ENCODE data around the gene LRP5. TPM values are rescaled to one million over a fixed set of nuclear protein-coding genes. Genes with fewer than 3 reads are reported as not detected.
A peak's percentile ranks its signal among the peaks of the same experiment; 100 is the strongest.
"Not testable (repeated sequence)": the region's sequence is repeated elsewhere in the genome, so short reads cannot be mapped to it uniquely, and the experiment has no call there.

LRP5 gene
- polyA plus RNA-seq, 1 donor: 109 TPM

- H3K4me3 ChIP-seq (ENCODE audit: low read length): no peak overlapping the region
- no peak overlapping the region for H3K27ac ChIP-seq (ENCODE audit: low read length)
- no peaks in the 10 kb centered on the region for H3K9me3 ChIP-seq (ENCODE audit: control insufficient read depth, low read depth, low read length)
- DNase-seq: no peak
- H3K36me3 ChIP-seq (ENCODE audit: control insufficient read depth, insufficient read depth, low read length): peaks cover 82% of the 10 kb centered on the region
- WGBS (ENCODE audit: insufficient coverage, low lambda C conversion rate): no CpG with 5 or more reads among the region's 10 CpGs
- H3K4me1 ChIP-seq (ENCODE audit: control insufficient read depth, insufficient read depth, low read length): no peaks in the 10 kb centered on the region
- H3K27me3 ChIP-seq (ENCODE audit: control insufficient read depth, insufficient read depth, low read length): no peaks in the 10 kb centered on the region
Measured at GRCh38 chr11:68442433-68442832, 130.0 kb downstream of the LRP5 start.

- no peaks in the 10 kb centered on the region for H3K9me3 ChIP-seq (ENCODE audit: control insufficient read depth, low read depth, low read length)
- no peak overlapping the region for H3K4me3 ChIP-seq (ENCODE audit: low read length)
- H3K36me3 ChIP-seq (ENCODE audit: control insufficient read depth, insufficient read depth, low read length): peaks cover 78% of the 10 kb centered on the region
- WGBS (ENCODE audit: insufficient coverage, low lambda C conversion rate): no CpG with 5 or more reads among the region's 6 CpGs
- DNase-seq: no peak
- H3K27ac ChIP-seq (ENCODE audit: low read length): no peak overlapping the region
- no peaks in the 10 kb centered on the region for H3K27me3 ChIP-seq (ENCODE audit: control insufficient read depth, insufficient read depth, low read length)
- no peaks in the 10 kb centered on the region for H3K4me1 ChIP-seq (ENCODE audit: control insufficient read depth, insufficient read depth, low read length)
Measured at GRCh38 chr11:68444566-68444965, 132.2 kb downstream of the LRP5 start.

GRCh38 chr11:68445531-68446035 lies 133.2 kb downstream of the LRP5 start:
- no CpG with 5 or more reads among the region's 11 CpGs for WGBS (ENCODE audit: insufficient coverage, low lambda C conversion rate)
- H3K4me1 ChIP-seq (ENCODE audit: control insufficient read depth, insufficient read depth, low read length): no peaks in the 10 kb centered on the region
- no peak overlapping the region for H3K4me3 ChIP-seq (ENCODE audit: low read length)
- H3K27ac ChIP-seq (ENCODE audit: low read length): no peak overlapping the region
- H3K9me3 ChIP-seq (ENCODE audit: control insufficient read depth, low read depth, low read length): no peaks in the 10 kb centered on the region
- peaks cover 75% of the 10 kb centered on the region for H3K36me3 ChIP-seq (ENCODE audit: control insufficient read depth, insufficient read depth, low read length)
- no peak for DNase-seq
- no peaks in the 10 kb centered on the region for H3K27me3 ChIP-seq (ENCODE audit: control insufficient read depth, insufficient read depth, low read length)

GRCh38 chr11:68446046-68446725 lies 133.8 kb downstream of the LRP5 start:
- no peak for DNase-seq
- no peaks in the 10 kb centered on the region for H3K9me3 ChIP-seq (ENCODE audit: control insufficient read depth, low read depth, low read length)
- no peaks in the 10 kb centered on the region for H3K27me3 ChIP-seq (ENCODE audit: control insufficient read depth, insufficient read depth, low read length)
- H3K27ac ChIP-seq (ENCODE audit: low read length): no peak overlapping the region
- peaks cover 71% of the 10 kb centered on the region for H3K36me3 ChIP-seq (ENCODE audit: control insufficient read depth, insufficient read depth, low read length)
- H3K4me1 ChIP-seq (ENCODE audit: control insufficient read depth, insufficient read depth, low read length): no peaks in the 10 kb centered on the region
- H3K4me3 ChIP-seq (ENCODE audit: low read length): no peak overlapping the region
- no CpG with 5 or more reads among the region's 18 CpGs for WGBS (ENCODE audit: insufficient coverage, low lambda C conversion rate)

GRCh38 chr11:68447015-68447801 lies 134.8 kb downstream of the LRP5 start:
- no peaks in the 10 kb centered on the region for H3K9me3 ChIP-seq (ENCODE audit: control insufficient read depth, low read depth, low read length)
- no peak overlapping the region for H3K27ac ChIP-seq (ENCODE audit: low read length)
- no peak overlapping the region for H3K4me3 ChIP-seq (ENCODE audit: low read length)
- no peaks in the 10 kb centered on the region for H3K27me3 ChIP-seq (ENCODE audit: control insufficient read depth, insufficient read depth, low read length)
- peaks cover 62% of the 10 kb centered on the region for H3K36me3 ChIP-seq (ENCODE audit: control insufficient read depth, insufficient read depth, low read length)
- no peaks in the 10 kb centered on the region for H3K4me1 ChIP-seq (ENCODE audit: control insufficient read depth, insufficient read depth, low read length)
- WGBS (ENCODE audit: insufficient coverage, low lambda C conversion rate): no CpG with 5 or more reads among the region's 25 CpGs
- DNase-seq: peak; percentile 57 to 63

DNA sequence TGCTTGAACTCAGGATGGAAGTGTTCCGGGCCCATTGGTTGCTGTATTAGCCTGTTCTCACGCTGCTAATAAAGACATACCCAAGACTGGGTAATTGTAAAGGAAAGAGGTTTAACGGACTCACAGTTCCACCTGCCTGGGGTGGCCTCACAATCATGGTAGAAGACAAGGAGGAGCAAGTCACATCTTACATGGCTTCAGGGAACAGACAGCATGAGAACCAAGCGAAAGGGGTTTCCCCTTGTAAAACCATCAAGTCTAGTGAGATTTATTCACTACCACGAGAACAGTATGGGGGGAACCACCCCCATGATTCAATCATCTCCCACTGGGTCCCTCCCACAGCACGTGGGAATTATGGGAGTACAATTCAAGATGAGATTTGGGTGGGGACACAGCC lies 135.5 kb downstream of the LRP5 start:
- not testable (repeated sequence) for H3K27me3 ChIP-seq (ENCODE audit: control insufficient read depth, insufficient read depth, low read length); H3K27ac ChIP-seq (ENCODE audit: low read length); H3K4me1 ChIP-seq (ENCODE audit: control insufficient read depth, insufficient read depth, low read length); H3K4me3 ChIP-seq (ENCODE audit: low read length); H3K9me3 ChIP-seq (ENCODE audit: control insufficient read depth, low read depth, low read length); DNase-seq
- no CpG with 5 or more reads among the region's 6 CpGs for WGBS (ENCODE audit: insufficient coverage, low lambda C conversion rate)
- peaks cover 55% of the 10 kb centered on the region for H3K36me3 ChIP-seq (ENCODE audit: control insufficient read depth, insufficient read depth, low read length)

- H3K27me3 ChIP-seq (ENCODE audit: control insufficient read depth, insufficient read depth, low read length): no peaks in the 10 kb centered on the region
- H3K27ac ChIP-seq (ENCODE audit: low read length): no peak overlapping the region
- no peak for DNase-seq
- no peak overlapping the region for H3K4me3 ChIP-seq (ENCODE audit: low read length)
- no peaks in the 10 kb centered on the region for H3K4me1 ChIP-seq (ENCODE audit: control insufficient read depth, insufficient read depth, low read length)
- no CpG with 5 or more reads among the region's 25 CpGs for WGBS (ENCODE audit: insufficient coverage, low lambda C conversion rate)
- H3K36me3 ChIP-seq (ENCODE audit: control insufficient read depth, insufficient read depth, low read length): peaks cover 53% of the 10 kb centered on the region
- H3K9me3 ChIP-seq (ENCODE audit: control insufficient read depth, low read depth, low read length): no peaks in the 10 kb centered on the region
Measured at GRCh38 chr11:68448604-68449011, 136.2 kb downstream of the LRP5 start.

DNA sequence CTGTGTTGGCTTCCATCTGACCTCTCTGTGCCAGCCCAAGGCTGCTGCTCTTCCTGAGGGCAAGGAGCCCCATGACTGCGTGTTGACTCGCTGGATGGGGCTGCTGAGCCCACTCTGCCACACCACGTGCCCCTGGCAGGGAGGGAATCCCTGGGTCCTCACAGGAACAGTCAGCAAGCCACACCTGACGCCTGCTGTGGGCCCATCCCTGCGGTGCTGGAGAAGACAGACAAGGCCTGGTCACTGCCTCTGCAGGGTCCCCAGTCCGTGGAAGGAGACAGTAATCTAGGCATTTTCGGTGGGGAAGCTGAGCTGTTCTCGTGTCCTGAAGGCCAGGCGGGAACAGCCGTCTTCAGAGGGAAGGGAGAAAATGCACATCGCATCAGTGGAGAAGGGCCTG lies 137.6 kb downstream of the LRP5 start:
- DNase-seq: no peak
- H3K36me3 ChIP-seq (ENCODE audit: control insufficient read depth, insufficient read depth, low read length): peaks cover 45% of the 10 kb centered on the region

DNA sequence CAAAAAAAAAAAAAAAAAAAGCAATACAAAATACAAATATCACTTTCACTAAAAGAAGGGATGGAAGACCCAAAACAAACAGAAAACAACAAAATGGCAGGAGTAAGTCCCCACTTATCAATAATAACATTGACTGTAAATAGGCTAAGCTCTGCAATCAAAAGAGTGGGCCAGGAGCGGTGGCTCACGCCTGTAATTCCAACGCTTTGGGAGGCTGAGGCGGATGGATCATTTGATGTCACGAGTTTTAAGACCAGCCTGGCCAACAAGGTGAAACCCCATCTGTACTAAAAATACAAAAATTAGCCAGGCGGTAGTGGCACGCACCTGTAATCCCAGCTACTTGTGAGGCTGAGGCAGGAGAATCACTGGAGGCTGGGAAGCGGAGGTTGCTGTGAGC lies 138.3 kb downstream of the LRP5 start:
- Histone ChIP-seq H3K36me3 (ENCODE audit: control insufficient read depth, insufficient read depth, low read length) (peaks cover 39% of the 10 kb centered on the region), H3K27ac (ENCODE audit: low read length) (no peak overlapping the region), H3K27me3 (ENCODE audit: control insufficient read depth, insufficient read depth, low read length) (no peaks in the 10 kb centered on the region), H3K4me1 (ENCODE audit: control insufficient read depth, insufficient read depth, low read length) (no peaks in the 10 kb centered on the region), H3K4me3 (ENCODE audit: low read length) (no peak overlapping the region), H3K9me3 (ENCODE audit: control insufficient read depth, low read depth, low read length) (no peaks in the 10 kb centered on the region)
- no CpG with 5 or more reads among the region's 8 CpGs for WGBS (ENCODE audit: insufficient coverage, low lambda C conversion rate)
- no peak for DNase-seq

More for the DNA sequence above, 137.6 kb downstream of the LRP5 start:
- Histone ChIP-seq H3K4me1 (ENCODE audit: control insufficient read depth, insufficient read depth, low read length) (no peaks in the 10 kb centered on the region), H3K27me3 (ENCODE audit: control insufficient read depth, insufficient read depth, low read length) (no peaks in the 10 kb centered on the region), H3K4me3 (ENCODE audit: low read length) (no peak overlapping the region), H3K9me3 (ENCODE audit: control insufficient read depth, low read depth, low read length) (no peaks in the 10 kb centered on the region), H3K27ac (ENCODE audit: low read length) (no peak overlapping the region)
- WGBS (ENCODE audit: insufficient coverage, low lambda C conversion rate): no CpG with 5 or more reads among the region's 11 CpGs

- peaks cover 4% of the 10 kb centered on the region for H3K36me3 ChIP-seq (ENCODE audit: control insufficient read depth, insufficient read depth, low read length)
- H3K27ac ChIP-seq (ENCODE audit: low read length): no peak overlapping the region
- no peaks in the 10 kb centered on the region for H3K9me3 ChIP-seq (ENCODE audit: control insufficient read depth, low read depth, low read length)
- no peak for DNase-seq
- no peaks in the 10 kb centered on the region for H3K27me3 ChIP-seq (ENCODE audit: control insufficient read depth, insufficient read depth, low read length)
- WGBS (ENCODE audit: insufficient coverage, low lambda C conversion rate): no CpG with 5 or more reads among the region's 8 CpGs
- no peak overlapping the region for H3K4me3 ChIP-seq (ENCODE audit: low read length)
- H3K4me1 ChIP-seq (ENCODE audit: control insufficient read depth, insufficient read depth, low read length): peaks cover 4% of the 10 kb centered on the region
Measured at GRCh38 chr11:68454767-68455166, 142.4 kb downstream of the LRP5 start.

Measured in large intestine (tissue), 3 donors.